HG03378 (cell line): ENCODE results near the gene UPK3BL1.
"Not testable (repeated sequence)": the region's sequence is repeated elsewhere in the genome, so short reads cannot be mapped to it uniquely, and the experiment has no call there.

Experiments used
- ATAC-seq: cut with Tn5 transposase; IDR thresholded peaks from one replicate; pipeline ENCODE4 v1.9.1; 2021; ENCODE audit warnings: mild to moderate bottlenecking, moderate library complexity; ENCODE audit not compliant: unreplicated experiment

The UPK3BL1 gene

GRCh38 chr7:102630622-102631021 is 12.0 kb downstream of the UPK3BL1 start:
- ATAC-seq, result not testable (repeated sequence)

- not testable (repeated sequence) for ATAC-seq
These were observed 15.2 kb downstream of the UPK3BL1 start for GRCh38 chr7:102627271-102627904.

GRCh38 chr7:102618122-102618521 is 24.5 kb downstream of the UPK3BL1 start:
- not testable (repeated sequence) for ATAC-seq

GRCh38 chr7:102616507-102617125 is 26.0 kb downstream of the UPK3BL1 start, which contains the start of gene RASA4:
Gene RASA4, minus strand, starts transcription at chr7:102616756. Its CDS starts 67 bp downstream, at chr7:102616689.
- peak; percentile 21 for ATAC-seq

GRCh38 chr7:102615930-102616329 is 26.7 kb downstream of the UPK3BL1 start:
- ATAC-seq, result not testable (repeated sequence)

- ATAC-seq, result not testable (repeated sequence)
These were observed 27.7 kb downstream of the UPK3BL1 start for GRCh38 chr7:102614873-102615272.

- peak; percentile 37 for ATAC-seq
These were observed 28.3 kb downstream of the UPK3BL1 start for GRCh38 chr7:102614346-102614697.

GRCh38 chr7:102613575-102614345 is 28.8 kb downstream of the UPK3BL1 start:
- peak; percentile 68 for ATAC-seq

- not testable (repeated sequence) for ATAC-seq
These were observed 30.8 kb downstream of the UPK3BL1 start for GRCh38 chr7:102611675-102612325.

GRCh38 chr7:102611013-102611674 is 31.4 kb downstream of the UPK3BL1 start:
- ATAC-seq, result not testable (repeated sequence)

- ATAC-seq, result not testable (repeated sequence)
These were observed 32.1 kb downstream of the UPK3BL1 start for GRCh38 chr7:102610441-102610840.

GRCh38 chr7:102609734-102610133 is 32.9 kb downstream of the UPK3BL1 start:
- not testable (repeated sequence) for ATAC-seq

GRCh38 chr7:102606848-102607247 is 35.7 kb downstream of the UPK3BL1 start:
- not testable (repeated sequence) for ATAC-seq

- ATAC-seq, result not testable (repeated sequence)
These were observed 38.0 kb downstream of the UPK3BL1 start for GRCh38 chr7:102604431-102605145.

- ATAC-seq, result not testable (repeated sequence)
These were observed 40.3 kb downstream of the UPK3BL1 start for GRCh38 chr7:102602317-102602716.

- ATAC-seq, result not testable (repeated sequence)
These were observed 42.9 kb downstream of the UPK3BL1 start for GRCh38 chr7:102599699-102600098.

- not testable (repeated sequence) for ATAC-seq
These were observed 46.6 kb downstream of the UPK3BL1 start for GRCh38 chr7:102596036-102596435.

GRCh38 chr7:102593637-102594334 is 48.8 kb downstream of the UPK3BL1 start:
- peak; percentile 29 for ATAC-seq

- ATAC-seq, result peak; percentile 40
These were observed 50.0 kb downstream of the UPK3BL1 start for GRCh38 chr7:102592477-102593019.
